NCI-H1694 (cell line): ENCODE data around the gene RNU4-1.
"Not testable (repeated sequence)": the region's sequence is repeated elsewhere in the genome, so short reads cannot be mapped to it uniquely, and the experiment has no call there.

Experiments
- DNase-seq: peaks from one replicate; lab custom pipeline; 2025; lab: John Stamatoyannopoulos, UW

Gene RNU4-1

GRCh38 chr12:120258323-120258896 lies 34.6 kb downstream of the RNU4-1 start:
- no peak for DNase-seq

GRCh38 chr12:120257041-120257821 lies 35.8 kb downstream of the RNU4-1 start:
- peak; percentile 16 for DNase-seq

- DNase-seq: no peak
These were observed 38.2 kb downstream of the RNU4-1 start for GRCh38 chr12:120254809-120255208.

- DNase-seq: not testable (repeated sequence)
These were observed 39.7 kb downstream of the RNU4-1 start for GRCh38 chr12:120253313-120253712.

- no peak for DNase-seq
These were observed 40.7 kb downstream of the RNU4-1 start for GRCh38 chr12:120252071-120252906.

GRCh38 chr12:120251364-120252070 lies 41.5 kb downstream of the RNU4-1 start:
- not testable (repeated sequence) for DNase-seq

GRCh38 chr12:120249875-120250795 lies 42.9 kb downstream of the RNU4-1 start:
- DNase-seq: no peak

- DNase-seq: no peak
These were observed 43.7 kb downstream of the RNU4-1 start for GRCh38 chr12:120249266-120249874.

GRCh38 chr12:120247621-120248030 lies 45.4 kb downstream of the RNU4-1 start:
- DNase-seq: no peak

GRCh38 chr12:120247183-120247582 lies 45.9 kb downstream of the RNU4-1 start:
- DNase-seq: no peak

GRCh38 chr12:120246705-120247104 lies 46.3 kb downstream of the RNU4-1 start:
- not testable (repeated sequence) for DNase-seq
